NCI-H748 treated with DMSO at 0.1 percent for 48 hours (cell line): ENCODE results near the gene EEFSEC.

Source experiments
- DNase-seq: peaks from one replicate; lab custom pipeline; 2025; lab: John Stamatoyannopoulos, UW

The EEFSEC gene

DNA sequence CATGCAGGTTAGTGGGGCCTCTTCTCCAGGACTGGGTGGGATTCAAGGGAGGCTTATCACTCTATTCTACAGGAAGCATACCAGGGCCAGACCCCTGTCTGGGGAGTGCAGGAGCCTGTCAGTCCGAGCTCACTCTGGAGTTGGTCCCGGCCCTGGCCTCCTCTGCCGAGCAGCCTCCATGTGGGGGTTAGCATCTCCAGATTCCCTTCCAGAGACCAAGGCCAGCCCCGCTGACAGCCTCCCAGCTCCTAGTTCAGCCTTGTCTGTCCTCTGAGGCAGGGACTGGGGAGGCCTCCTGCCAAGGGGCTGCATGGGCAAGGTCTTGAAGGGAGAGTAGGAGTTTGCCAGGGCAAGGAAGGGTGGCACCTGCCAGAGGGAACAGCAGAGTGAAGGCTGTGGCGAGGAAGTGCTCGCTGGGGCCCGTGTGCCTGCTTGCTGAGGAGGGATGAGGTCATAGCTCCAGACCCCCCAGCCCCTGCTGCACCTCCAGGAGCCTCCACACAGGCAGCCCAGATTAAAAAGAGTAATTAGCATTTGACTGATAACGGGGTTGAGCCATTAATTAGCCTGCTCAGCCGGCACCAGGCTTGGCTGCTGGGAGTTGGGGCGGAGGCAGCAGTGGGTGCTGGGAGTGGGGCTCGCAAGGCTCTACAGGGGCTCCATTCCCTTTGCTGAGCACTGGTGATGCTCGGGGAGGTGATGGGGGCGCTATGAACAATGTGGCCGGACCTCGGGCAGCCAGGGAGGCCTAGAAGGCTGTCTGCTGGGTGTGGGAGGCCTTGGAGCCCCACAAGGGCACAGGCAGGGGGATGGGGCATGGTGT, 259.1 kb downstream of the EEFSEC start:
- no peak for DNase-seq

DNA sequence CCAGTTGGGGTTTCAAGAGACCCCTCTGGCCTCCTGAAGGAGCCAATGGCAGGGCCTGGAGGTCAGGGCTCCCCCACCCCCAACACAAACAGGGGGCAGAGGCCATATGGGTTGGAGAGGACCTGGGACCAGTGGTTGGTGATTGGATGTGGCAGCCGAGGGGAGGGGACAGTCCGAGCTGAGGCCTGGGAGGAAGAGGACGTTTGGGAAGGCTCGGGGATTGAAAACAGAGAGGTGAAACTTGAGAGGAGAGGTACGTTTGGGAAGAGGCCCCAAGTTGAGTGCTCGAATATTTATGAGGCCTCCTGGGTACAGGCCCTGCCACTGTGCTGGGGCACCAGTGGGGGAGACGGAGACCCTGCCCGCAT, 259.7 kb downstream of the EEFSEC start:
- no peak for DNase-seq

DNA sequence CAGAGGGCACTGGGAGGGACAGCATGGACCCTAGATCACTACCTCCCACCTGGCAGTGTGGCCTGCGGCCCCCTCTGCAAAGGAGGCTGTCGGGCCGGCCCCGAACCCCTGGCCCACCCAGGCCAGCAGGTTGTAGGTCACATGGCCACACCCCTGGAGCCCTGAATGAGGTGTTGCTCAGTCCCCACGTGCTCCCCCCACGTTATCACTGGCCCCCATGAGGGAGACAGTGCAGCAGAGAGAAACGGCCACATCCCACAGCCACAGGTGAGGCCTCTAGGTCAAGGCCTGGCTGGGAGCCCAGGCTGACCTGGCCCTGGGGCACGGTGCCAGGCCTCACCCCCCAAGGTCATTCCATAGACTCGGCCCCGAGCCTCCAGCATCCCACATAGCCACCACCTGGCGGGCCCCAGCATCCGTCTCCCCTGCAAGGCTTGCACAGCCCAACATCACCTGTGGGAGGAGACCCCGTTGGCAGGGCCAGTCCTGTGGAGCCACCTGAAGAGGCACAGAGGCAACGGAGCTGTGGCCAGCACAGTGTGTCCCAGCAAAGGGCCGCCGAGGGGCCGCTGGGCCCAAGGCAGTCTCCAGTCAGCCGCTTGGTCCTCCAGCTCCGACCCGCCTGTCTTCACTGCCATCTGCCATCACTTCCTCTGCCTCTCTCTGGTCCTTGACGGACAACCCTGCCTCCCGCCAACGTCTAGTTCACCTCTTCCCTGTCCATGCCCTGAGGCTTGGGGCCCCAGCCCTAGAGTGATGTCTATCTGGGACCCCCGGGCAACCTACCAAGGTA, 260.3 kb downstream of the EEFSEC start:
- no peak for DNase-seq

DNA sequence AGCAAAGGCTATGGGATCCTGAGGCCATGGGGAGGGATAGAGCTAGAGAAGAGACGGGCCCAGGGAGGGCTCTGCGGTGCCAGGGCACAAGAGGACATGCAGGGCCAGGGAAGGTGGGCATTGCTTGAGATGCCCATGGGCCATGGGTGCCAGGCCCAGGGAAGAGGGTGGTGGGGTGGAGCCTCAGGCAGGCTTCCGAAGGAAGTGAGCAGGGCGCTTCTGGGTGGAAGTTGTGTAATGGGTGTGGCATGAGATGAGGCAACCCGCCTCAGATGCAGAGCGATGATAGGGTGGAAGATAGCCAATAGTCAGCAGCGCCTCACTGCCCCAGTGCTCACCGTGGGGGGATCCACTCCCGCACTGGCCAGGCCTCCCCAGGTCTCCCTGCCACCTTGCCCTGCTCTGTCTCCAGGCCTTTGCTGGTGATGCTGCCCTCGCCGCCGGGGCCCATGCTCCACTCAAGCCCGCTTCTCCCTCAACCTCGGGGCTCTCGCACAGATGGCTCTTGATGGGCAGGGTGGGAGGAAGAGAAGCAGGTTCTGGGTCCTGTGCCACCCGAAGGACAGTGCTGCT, 262.0 kb downstream of the EEFSEC start:
- DNase-seq = no peak

DNA sequence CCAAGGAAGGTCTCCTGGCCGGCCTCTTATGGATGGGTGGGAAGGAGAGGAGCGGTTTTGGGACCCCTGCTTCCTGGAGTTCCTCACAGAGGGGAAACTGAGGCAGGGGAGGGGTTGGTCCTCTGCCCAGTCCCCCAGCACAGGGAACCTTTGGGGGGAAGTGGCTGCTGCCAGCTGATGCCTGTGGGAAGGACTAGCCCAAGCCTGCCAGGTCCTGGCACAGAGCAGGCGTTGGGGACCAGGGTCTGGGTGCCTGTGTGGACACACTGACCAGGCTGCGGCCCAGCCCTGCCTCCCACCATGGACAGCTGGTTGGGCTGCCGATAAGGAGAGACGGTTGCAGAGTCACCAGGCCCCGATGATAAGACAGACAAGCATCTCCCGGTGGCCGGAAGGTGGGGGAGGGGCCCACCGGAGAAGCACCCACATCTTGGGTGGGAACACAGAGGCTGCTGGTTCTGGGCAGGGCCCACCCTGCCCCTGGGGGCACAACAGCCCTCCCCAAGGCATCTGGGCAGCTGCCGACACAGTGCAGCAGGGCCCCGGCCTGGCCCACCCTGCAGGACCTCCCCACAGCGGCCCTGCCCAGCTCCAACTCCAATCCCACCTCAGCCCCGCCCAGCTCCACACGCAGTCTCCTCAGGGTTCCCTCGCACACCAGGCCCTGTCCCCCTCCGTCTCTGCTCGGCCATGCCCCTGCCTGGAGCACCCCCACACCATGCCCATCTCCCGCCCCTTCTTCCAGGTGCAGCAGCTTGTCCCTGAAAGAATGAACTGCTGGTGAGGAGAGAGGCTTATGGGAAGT, 262.7 kb downstream of the EEFSEC start:
- DNase-seq = no peak

GRCh38 chr3:128416578-128417211, 263.4 kb downstream of the EEFSEC start:
- DNase-seq = no peak

GRCh38 chr3:128418900-128419299, 265.6 kb downstream of the EEFSEC start:
- DNase-seq = no peak

- DNase-seq = no peak
Observed at GRCh38 chr3:128419311-128419710, 266.0 kb downstream of the EEFSEC start.

DNA sequence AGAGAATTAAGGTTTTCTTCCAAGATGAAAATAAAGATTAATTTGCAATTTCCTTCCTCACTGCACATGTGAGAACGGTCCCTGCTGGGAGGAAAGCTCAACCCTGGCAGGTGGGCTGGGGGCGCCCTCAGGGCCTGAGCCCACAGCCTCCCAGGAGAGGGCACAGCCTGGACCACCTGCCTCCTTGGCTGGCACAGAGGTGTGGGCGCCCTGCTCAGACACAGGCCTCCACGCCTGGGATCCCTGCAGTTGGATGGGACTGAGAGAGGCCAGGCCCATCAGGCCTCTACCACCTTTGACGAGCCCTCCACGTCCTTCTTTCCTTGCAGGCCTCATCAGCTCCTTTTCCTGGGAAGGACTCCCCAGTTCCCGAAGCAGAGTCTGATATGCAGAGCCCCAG, 267.0 kb downstream of the EEFSEC start:
- DNase-seq = no peak

DNA sequence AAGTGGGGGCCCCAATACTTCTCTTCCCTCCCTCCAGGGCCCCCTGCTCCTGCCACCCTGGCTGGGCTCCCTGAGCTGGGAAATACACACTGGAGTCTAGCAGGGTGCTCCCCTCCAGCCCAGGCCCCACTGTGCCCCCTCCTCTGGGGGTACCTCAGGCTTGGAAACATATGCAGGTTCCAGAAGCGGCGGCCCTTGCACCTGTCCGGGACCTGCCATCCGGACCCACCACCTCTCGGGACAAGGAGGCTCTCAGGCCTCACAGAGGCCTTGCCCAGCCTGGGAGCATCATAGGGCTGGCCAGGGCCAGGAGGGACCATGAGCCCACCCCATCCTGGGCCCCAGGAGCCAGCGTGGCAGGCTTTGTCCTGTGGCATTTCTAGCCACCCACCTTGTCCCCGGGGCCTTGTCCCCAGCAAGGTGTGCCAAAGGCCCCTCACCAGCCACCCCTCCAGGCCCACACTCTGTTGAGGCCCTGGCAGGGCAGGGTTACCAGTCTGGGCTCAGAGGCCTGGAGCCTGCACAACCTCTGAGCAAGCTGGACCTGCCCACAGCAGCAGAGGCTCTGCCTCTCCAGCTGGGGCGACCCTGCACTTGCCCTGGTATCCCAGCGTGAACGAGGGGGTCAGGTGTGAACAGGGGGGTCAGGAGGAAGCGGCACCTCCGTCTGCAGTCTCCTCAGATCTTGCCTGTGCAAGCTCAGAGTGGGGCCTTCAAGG, 267.6 kb downstream of the EEFSEC start:
- DNase-seq = no peak

DNA sequence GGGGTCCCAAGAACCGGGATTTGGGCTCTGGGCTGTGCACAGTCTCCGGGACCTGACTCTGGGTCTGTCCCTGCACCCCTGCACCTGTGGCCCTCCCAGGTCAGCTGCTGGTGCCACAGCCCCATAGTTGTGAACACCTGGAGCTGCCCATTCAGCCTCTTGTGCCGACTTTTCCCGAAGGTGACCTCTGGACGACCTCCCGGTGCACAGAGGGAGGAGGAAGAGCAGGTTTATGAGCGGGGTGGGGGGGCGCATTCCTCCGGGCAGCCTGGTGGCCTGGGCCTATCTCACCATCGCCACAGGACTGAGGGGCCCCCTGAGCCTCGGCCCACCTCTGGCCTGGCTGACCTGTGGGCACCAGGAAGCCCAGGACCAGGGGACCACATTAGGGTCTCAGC, 268.2 kb downstream of the EEFSEC start:
- no peak for DNase-seq

DNA sequence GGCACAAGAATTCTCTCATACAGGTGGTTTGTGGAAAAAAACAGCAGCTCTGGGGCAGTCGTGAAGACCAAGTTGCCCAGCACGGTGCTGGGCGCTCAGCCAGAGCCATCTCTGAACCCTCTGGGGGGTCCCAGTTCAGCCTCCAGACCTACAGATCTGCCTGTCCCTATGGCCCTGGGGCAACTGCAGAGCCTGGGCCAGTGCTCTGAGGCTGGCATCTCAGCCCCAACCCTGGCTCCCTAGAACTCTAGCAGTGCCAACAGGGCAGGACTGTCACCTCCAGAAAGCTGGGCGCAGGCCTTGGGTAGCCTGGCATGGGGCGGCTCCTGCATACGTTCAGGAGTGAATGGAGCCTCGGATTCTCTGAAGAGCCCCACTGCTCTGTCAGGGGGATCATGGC, 268.7 kb downstream of the EEFSEC start:
- DNase-seq = no peak

DNA sequence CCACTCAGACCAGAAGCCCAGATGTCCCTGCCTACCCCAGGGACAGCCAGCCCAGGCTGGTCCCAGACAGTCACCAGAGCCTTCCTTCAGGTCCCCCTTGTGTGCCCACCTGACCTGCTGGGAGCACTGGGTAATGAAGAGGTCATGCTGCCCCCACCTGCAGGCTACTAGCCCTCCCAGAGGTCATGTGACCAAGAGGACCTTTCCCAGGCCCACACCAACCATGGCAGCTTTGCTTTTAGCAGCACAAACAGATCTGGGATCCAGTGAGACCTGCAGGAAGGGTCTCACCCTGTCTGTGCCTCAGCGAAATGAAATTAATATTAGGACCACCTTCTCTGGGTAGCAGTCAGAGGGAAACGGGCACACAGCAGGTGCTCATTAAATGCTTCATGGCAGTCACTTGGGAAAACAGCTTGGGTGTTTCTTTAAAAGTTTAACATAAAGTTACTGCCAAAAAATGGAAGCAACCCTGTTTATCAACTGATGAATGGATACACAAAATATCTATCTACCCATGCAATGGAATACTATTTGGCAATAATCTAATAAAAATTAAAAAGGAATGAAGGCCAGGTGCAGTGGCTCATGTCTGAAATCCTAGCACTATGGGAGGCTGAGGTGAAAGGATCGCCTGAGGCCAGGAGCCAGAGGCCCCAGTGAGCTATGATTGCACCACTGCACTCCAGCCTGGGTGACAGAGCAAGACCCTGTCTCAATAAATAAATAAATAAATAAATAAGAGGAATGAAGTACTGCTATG, 269.7 kb downstream of the EEFSEC start:
- DNase-seq = no peak

- no peak for DNase-seq
Observed at GRCh38 chr3:128423525-128424147, 270.4 kb downstream of the EEFSEC start.

DNA sequence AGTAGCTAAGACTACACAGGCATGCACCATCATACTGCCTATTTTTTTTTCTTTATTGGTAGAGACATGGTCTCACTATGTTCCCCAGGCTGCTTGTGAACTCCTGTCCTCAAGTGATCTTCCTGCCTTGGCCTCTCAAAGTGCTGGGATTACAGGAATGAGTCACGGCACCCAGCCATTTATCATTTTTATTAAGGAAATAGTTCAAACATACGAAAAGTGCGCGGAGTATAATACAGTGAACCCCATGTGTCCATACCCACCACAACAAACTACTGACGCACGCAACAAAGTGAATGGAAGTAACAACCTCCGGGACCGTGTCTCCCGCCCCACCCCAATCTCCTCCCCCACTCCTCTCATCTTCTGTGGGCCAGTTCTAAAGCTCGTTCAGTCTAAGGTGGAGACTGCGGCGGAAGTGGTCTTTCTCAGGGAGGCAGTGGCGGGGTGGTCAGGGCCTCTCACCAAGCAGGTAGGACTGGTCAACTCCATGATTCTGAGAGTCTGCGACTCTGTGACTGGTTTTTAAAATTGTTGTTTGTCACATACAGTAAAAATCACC, 271.3 kb downstream of the EEFSEC start:
- DNase-seq = no peak

GRCh38 chr3:128425142-128425845, 272.0 kb downstream of the EEFSEC start:
- DNase-seq = no peak

DNA sequence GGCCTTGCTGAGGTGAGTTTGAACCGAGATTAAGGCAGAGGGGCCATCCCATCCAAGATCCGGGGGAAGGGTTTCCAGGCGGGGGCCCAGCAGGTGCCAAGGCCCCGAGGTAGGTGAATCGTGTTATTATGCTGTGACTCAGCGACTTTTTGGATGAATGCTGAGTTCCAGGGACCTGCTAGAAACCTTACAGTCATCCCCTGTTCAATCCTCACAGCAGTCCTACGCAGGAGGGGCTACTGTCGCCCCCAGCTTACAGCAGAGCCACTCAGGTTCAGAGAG, 272.5 kb downstream of the EEFSEC start:
- DNase-seq = no peak

GRCh38 chr3:128426128-128426921, 273.0 kb downstream of the EEFSEC start:
- DNase-seq = no peak
